Ovary (tissue), 9 donors: ENCODE data around the gene EXOC7. TPM values are rescaled to one million over a fixed set of nuclear protein-coding genes. Genes with fewer than 3 reads are reported as not detected.

Experiments
- DNase-seq, 5 donors: peaks; one replicate each; pipeline ENCODE4 v3.0.0-alpha.2; 2019 to 2020
- H3K27ac ChIP-seq, 2 donors: fragments of 200-600 bp; one replicate each; pipeline versions ENCODE4 v1.5.1 to v1.8.0; 2019 to 2022
- H3K27me3 ChIP-seq: fragments of 200-600 bp; one replicate; pipeline ENCODE4 v1.8.0; 2022
- H3K36me3 ChIP-seq: fragments of 200-600 bp; sonication (generic); one replicate; pipeline ENCODE4 v1.5.1; 2019
- H3K4me1 ChIP-seq: one replicate; pipeline ENCODE4 v1.8.1; 2013; ENCODE audit warnings: mild to moderate bottlenecking, moderate library complexity; ENCODE audit not compliant: insufficient read depth
- H3K4me3 ChIP-seq: fragments of 200-600 bp; sonication (generic); one replicate; pipeline ENCODE4 v1.5.1; 2017
- H3K9me3 ChIP-seq, 2 donors: fragments of 200-600 bp in 1 of 2; sonication (generic) in 1 of 2; one replicate each; pipeline versions ENCODE4 v1.5.1 to v1.8.1; 2013 to 2019; ENCODE audit warnings: mild to moderate bottlenecking in 1 of 2, moderate library complexity in 1 of 2
- CTCF ChIP-seq, 3 donors: fragments of 450-650 bp in 2 of 3; fragments of 200-600 bp in 1 of 3; IDR thresholded peaks; one replicate each; pipeline versions ENCODE4 v1.5.1 to v1.8.0; 2016 to 2022; ENCODE audit warnings: antibody characterized with exemption in 3 of 3, mild to moderate bottlenecking in 1 of 3
- EP300 ChIP-seq: sonication (generic); formaldehyde crosslinking; IDR thresholded peaks from one replicate; pipeline ENCODE4 v1.6.1; 2017; ENCODE audit warnings: antibody characterized with exemption
- POLR2A ChIP-seq: fragments of 450-650 bp; IDR thresholded peaks from one replicate; pipeline ENCODE4 v1.6.1; 2017; ENCODE audit warnings: antibody characterized with exemption, mild to moderate bottlenecking, moderate library complexity
- WGBS, 3 donors: extraction: QIAGEN DNeasy Blood & Tissue Kit in 1 of 3; methylation state at CpG; one replicate each; pipeline versions ENCODE4 v1.1.5 to v1.1.7; 2013 to 2017; 5-methylcytosine and 5-hydroxymethylcytosine counted together
- intact Hi-C, 4 donors: fragments of 100-400 bp; cut with DNase I; formaldehyde crosslinking; loops; one replicate each; pipeline versions ENCODE4 v1.11.0 to v1.15.1; 2022 to 2023
- polyA plus RNA-seq, 2 donors: library from polyadenylated mRNA; stranded (reverse); fragments of 200-250 nt in 1 of 2; fragments of 350-450 nt in 1 of 2; fragmentation: Illumina TruSeq in 1 of 2; extraction: RNeasy Lipid Tissue Mini Kit (QIAGEN cat#74804) in 1 of 2; gene quantifications; one replicate each; pipeline ENCODE4 v1.2.3, GENCODE V29; 2013 to 2014
- total RNA-seq, 7 donors: library from RNA; depleted of rRNA in 2 of 7; stranded (reverse); fragments of >200 nt in 2 of 7; fragmentation: NEBNext Ultra II Directional in 3 of 7; extraction: Animal tissue kit (Norgen Biotek cat#: 25700) in 3 of 7; gene quantifications; one replicate each; pipeline versions ENCODE4 v1.1.0 to v1.2.4, GENCODE V29; 2016 to 2023
- donor health status: DM: no; HTN: no; CAD: no; lungs with moderate emphysema.
- donor health status: DM: no; HTN: no; CAD: no.
- donor health status: Bipolar disorder and iron deficiency.
- donor health status: DM: yes; HTN: yes; CAD: no.
- donor health status: DM: no; HTN: no; CAD: no.
- donor health status: DM: yes; HTN: yes; CAD: no.

Gene EXOC7
- total and polyA plus RNA-seq, 9 donors: 46.9 to 121 (median 114) TPM

GRCh38 chr17:76089680-76090516 lies 13.7 kb downstream of the EXOC7 start:
- Histone ChIP-seq H3K4me3 (no peak overlapping the region), H3K27ac (no peak overlapping the region), H3K9me3 (no peaks in the 10 kb centered on the region), H3K36me3 (no peaks in the 10 kb centered on the region), H3K4me1 (no peaks in the 10 kb centered on the region), H3K27me3 (no peaks in the 10 kb centered on the region)
- intact Hi-C loops: no loop called here
- TF ChIP-seq EP300: no peak
- TF ChIP-seq POLR2A: no peak
- no peak for TF ChIP-seq CTCF (IDR thresholded peaks at IDR 0.05)
- peak in 1 of 5 donors; percentile 24 for DNase-seq
- whole genome bisulfite sequencing, 3 donors: 82 to 87% (median 84%) methylated on average over 32 of the region's 32 CpGs

- TF ChIP-seq EP300: no peak
- no peak for TF ChIP-seq POLR2A
- TF ChIP-seq CTCF (IDR thresholded peaks at IDR 0.05): no peak
- H3K9me3 ChIP-seq: no peaks in the 10 kb centered on the region
- no peak overlapping the region for H3K4me3 ChIP-seq
- no peaks in the 10 kb centered on the region for H3K27me3 ChIP-seq
- WGBS, 3 donors: 92 to 95% (median 93%) methylated on average over 18 to 25 of the region's 25 CpGs
- no peaks in the 10 kb centered on the region for H3K36me3 ChIP-seq
- intact Hi-C loops: no loop called here
- H3K4me1 ChIP-seq: no peaks in the 10 kb centered on the region
- no peak for DNase-seq
- no peak overlapping the region for H3K27ac ChIP-seq
These were observed 14.6 kb downstream of the EXOC7 start for GRCh38 chr17:76088868-76089576.

GRCh38 chr17:76088041-76088867 lies 15.3 kb downstream of the EXOC7 start:
- WGBS, 3 donors: 83 to 84% (median 84%) methylated on average over 25 of the region's 25 CpGs

More at GRCh38 chr17:76088041-76088867, 15.3 kb downstream of the EXOC7 start:
- no peak overlapping the region for H3K27ac ChIP-seq
- DNase-seq: no peak
- H3K9me3 ChIP-seq: no peaks in the 10 kb centered on the region
- intact Hi-C loops: no loop called here
- TF ChIP-seq POLR2A: no peak
- no peak for TF ChIP-seq EP300
- TF ChIP-seq CTCF (IDR thresholded peaks at IDR 0.05): no peak
- H3K4me3 ChIP-seq: no peak overlapping the region
- H3K27me3 ChIP-seq: no peaks in the 10 kb centered on the region
- H3K4me1 ChIP-seq: no peaks in the 10 kb centered on the region
- no peaks in the 10 kb centered on the region for H3K36me3 ChIP-seq
